ENCODE measurements around the gene SYTL1.
A peak's percentile ranks its signal among the peaks of the same experiment; 100 is the strongest.

Gene SYTL1

DNA sequence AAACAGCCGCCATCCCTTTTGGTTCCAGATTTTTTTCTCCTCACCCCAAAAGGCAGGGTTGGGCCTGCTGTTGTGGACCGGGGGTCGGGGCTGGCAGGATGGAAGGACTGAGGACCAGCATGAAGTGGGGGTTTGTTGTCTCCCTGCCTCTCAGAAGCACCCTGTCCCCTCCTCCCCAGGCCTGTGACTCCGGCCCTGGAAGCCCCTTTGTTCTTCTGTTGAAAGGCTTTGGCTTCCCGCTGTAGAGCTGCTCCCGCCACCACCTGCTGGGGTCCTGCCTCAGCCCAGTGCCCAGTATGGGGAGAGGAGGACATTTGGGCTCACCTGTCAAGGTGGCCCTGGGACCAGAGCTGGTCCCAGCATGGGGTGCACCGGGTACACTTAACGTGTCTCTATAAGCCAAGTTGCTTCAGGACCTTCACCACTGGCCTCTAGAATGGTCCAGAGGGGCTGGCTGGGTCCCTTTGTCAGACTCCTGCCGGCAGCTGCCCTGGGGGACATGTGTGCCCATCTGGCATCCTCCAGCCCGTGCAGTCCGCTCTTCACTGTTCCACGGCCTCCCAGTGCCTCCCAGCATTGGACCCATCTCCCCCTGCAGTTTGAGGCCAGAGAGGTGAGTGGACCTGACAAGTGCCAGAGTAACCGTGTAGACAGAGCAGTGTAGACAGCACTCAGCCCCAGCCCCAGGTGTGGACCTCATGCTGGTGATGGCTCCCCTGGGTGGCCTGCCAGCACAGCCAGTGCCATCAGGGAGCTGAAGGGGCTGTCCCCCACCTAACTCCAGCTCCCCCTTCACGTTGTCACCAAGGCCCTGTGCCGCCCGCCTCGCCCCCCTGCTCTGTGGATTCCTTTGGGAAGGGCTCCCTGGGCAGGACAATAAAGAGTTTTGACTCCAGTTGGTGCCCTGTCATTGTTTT lies 6.1 kb upstream of the SYTL1 start:
- Histone ChIP-seq H3K4me3 (ENCODE audit: insufficient read depth in 1 of 2, low read depth in 1 of 2, low read length in 2 of 2) (no peak overlapping the region), H4K8ac (ENCODE audit: low read length) (no peak overlapping the region), H2BK12ac (ENCODE audit: low read length in 2 of 2) (no peak overlapping the region), H2BK120ac (ENCODE audit: low read depth, low read length) (no peak overlapping the region), H3K27me3 (ENCODE audit: control insufficient read depth in 1 of 2, insufficient read depth in 1 of 2, low read length in 2 of 2) (no peaks in the 10 kb centered on the region), H3K27ac (ENCODE audit: low read length, poor library complexity, severe bottlenecking) (no peak overlapping the region), H3K79me1 (replicated peaks; ENCODE audit: low read length, poor library complexity, severe bottlenecking) (peaks cover 19% of the 10 kb centered on the region), H3K14ac (ENCODE audit: low read length in 2 of 2) (no peak overlapping the region), H2BK15ac (ENCODE audit: low read depth, poor library complexity, severe bottlenecking) (peak overlapping the region; percentile 21), H3K4me1 (ENCODE audit: control insufficient read depth, insufficient read depth, low read depth, low read length) (peaks cover 15% of the 10 kb centered on the region), H3K23ac (ENCODE audit: low read length in 2 of 2) (no peak overlapping the region), H2AFZ (ENCODE audit: low read depth, low read length) (no peak overlapping the region), H3K9me3 (ENCODE audit: control insufficient read depth, low read length) (no peaks in the 10 kb centered on the region), H3K18ac (ENCODE audit: low read depth in 1 of 2, low read length in 2 of 2) (no peak overlapping the region), H3K36me3 (ENCODE audit: control insufficient read depth in 1 of 2, insufficient read depth in 2 of 2, low read depth in 1 of 2, low read length in 2 of 2) (peaks cover 60 to 67% of the 10 kb centered on the region in 2 experiments), H3K4me2 (ENCODE audit: low read length, poor library complexity, severe bottlenecking) (no peak overlapping the region), H2AK5ac (ENCODE audit: low read length, severe bottlenecking) (no peak overlapping the region), H3K9ac (ENCODE audit: low read length) (no peak overlapping the region), H2BK5ac (ENCODE audit: low read depth, low read length, poor library complexity, severe bottlenecking) (no peak overlapping the region), H4K91ac (ENCODE audit: low read length) (no peak overlapping the region), H3K4ac (ENCODE audit: low read depth in 1 of 2, low read length in 2 of 2) (no peak overlapping the region)
- DNase-seq: no peak
- 92% methylated on average over 15 of the region's 17 CpGs for WGBS

DNA sequence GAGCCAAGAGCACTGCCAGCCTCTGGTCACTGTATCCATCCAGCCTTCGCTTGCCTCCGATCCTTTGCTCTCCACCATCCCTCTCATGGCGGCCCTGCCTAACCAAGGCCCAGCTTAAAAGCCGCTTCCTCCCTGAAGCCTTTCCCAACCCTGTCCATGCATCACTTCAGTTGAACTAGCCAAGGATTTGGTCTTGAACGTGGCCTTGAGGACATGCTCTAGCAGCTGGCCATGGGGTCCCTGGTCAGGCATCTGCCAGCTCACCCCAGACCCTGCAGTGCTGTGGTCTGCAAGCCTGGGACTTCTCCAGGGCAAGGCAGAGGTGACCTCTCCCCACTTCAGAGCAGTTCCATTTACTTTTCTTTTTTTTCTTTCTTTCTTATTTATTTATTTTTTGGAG lies 5.1 kb upstream of the SYTL1 start:
- DNase-seq: no peak
- Histone ChIP-seq H2BK12ac (ENCODE audit: low read length in 2 of 2) (no peak overlapping the region), H2BK5ac (ENCODE audit: low read depth, low read length, poor library complexity, severe bottlenecking) (no peak overlapping the region), H3K27ac (ENCODE audit: low read length, poor library complexity, severe bottlenecking) (no peak overlapping the region), H2AFZ (ENCODE audit: low read depth, low read length) (no peak overlapping the region), H3K23ac (ENCODE audit: low read length in 2 of 2) (no peak overlapping the region), H2BK120ac (ENCODE audit: low read depth, low read length) (no peak overlapping the region), H3K36me3 (ENCODE audit: control insufficient read depth in 1 of 2, insufficient read depth in 2 of 2, low read depth in 1 of 2, low read length in 2 of 2) (peaks cover 50 to 58% of the 10 kb centered on the region in 2 experiments), H3K9ac (ENCODE audit: low read length) (no peak overlapping the region), H4K91ac (ENCODE audit: low read length) (no peak overlapping the region), H3K79me1 (replicated peaks; ENCODE audit: low read length, poor library complexity, severe bottlenecking) (peaks cover 11% of the 10 kb centered on the region), H3K4me1 (ENCODE audit: control insufficient read depth, insufficient read depth, low read depth, low read length) (peaks cover 17% of the 10 kb centered on the region), H4K8ac (ENCODE audit: low read length) (no peak overlapping the region), H3K4me3 (ENCODE audit: insufficient read depth in 1 of 2, low read depth in 1 of 2, low read length in 2 of 2) (no peak overlapping the region), H3K14ac (ENCODE audit: low read length in 2 of 2) (no peak overlapping the region), H3K4me2 (ENCODE audit: low read length, poor library complexity, severe bottlenecking) (no peak overlapping the region), H3K27me3 (ENCODE audit: control insufficient read depth in 1 of 2, insufficient read depth in 1 of 2, low read length in 2 of 2) (no peaks in the 10 kb centered on the region), H2AK5ac (ENCODE audit: low read length, severe bottlenecking) (no peak overlapping the region), H3K4ac (ENCODE audit: low read depth in 1 of 2, low read length in 2 of 2) (no peak overlapping the region), H2BK15ac (ENCODE audit: low read depth, poor library complexity, severe bottlenecking) (no peak overlapping the region), H3K18ac (ENCODE audit: low read depth in 1 of 2, low read length in 2 of 2) (no peak overlapping the region), H3K9me3 (ENCODE audit: control insufficient read depth, low read length) (no peaks in the 10 kb centered on the region)
- WGBS: over 99% methylated on average over 5 of the region's 5 CpGs

DNA sequence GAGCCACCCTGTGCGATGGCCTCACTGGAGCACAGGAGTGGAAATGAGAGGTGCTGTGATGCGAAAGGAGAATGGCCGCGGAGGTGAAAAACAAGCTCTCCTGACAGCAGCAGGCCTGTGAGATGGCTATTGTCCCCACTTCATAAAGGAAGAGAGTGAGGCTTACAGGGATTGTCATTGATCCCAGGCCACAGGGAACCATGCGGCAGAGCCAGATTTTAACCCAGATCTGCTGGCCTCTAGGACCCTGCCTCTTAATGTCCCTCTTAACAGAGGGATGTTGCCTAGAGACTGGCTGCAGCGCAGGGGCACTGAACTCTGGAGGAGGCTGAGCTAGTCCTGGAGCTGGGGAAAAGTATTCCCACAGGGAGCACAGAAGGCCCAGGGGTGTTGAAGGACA lies 3.1 kb upstream of the SYTL1 start:
- no peak overlapping the region for H3K14ac ChIP-seq (ENCODE audit: low read length in 2 of 2)
- H2BK120ac ChIP-seq (ENCODE audit: low read depth, low read length): no peak overlapping the region
- peak overlapping the region; percentile 28 for H2AK5ac ChIP-seq (ENCODE audit: low read length, severe bottlenecking)
- H2BK12ac ChIP-seq (ENCODE audit: low read length in 2 of 2): no peak overlapping the region
- H2AFZ ChIP-seq (ENCODE audit: low read depth, low read length): no peak overlapping the region
- no peak overlapping the region for H3K4me3 ChIP-seq (ENCODE audit: insufficient read depth in 1 of 2, low read depth in 1 of 2, low read length in 2 of 2)
- H3K27me3 ChIP-seq (ENCODE audit: control insufficient read depth in 1 of 2, insufficient read depth in 1 of 2, low read length in 2 of 2): no peaks in the 10 kb centered on the region
- no peak overlapping the region for H3K4me2 ChIP-seq (ENCODE audit: low read length, poor library complexity, severe bottlenecking)
- DNase-seq: no peak
- H3K27ac ChIP-seq (ENCODE audit: low read length, poor library complexity, severe bottlenecking): no peak overlapping the region
- no peak overlapping the region for H2BK5ac ChIP-seq (ENCODE audit: low read depth, low read length, poor library complexity, severe bottlenecking)
- peak overlapping the region; percentile 31 for H4K8ac ChIP-seq (ENCODE audit: low read length)
- H3K79me1 ChIP-seq (replicated peaks; ENCODE audit: low read length, poor library complexity, severe bottlenecking): peaks cover 2% of the 10 kb centered on the region
- H2BK15ac ChIP-seq (ENCODE audit: low read depth, poor library complexity, severe bottlenecking): no peak overlapping the region
- peaks cover 33% of the 10 kb centered on the region for H3K4me1 ChIP-seq (ENCODE audit: control insufficient read depth, insufficient read depth, low read depth, low read length)
- no peaks in the 10 kb centered on the region for H3K9me3 ChIP-seq (ENCODE audit: control insufficient read depth, low read length)
- 95% methylated on average over 6 of the region's 6 CpGs for WGBS
- no peak overlapping the region for H3K4ac ChIP-seq (ENCODE audit: low read depth in 1 of 2, low read length in 2 of 2)
- H3K36me3 ChIP-seq (ENCODE audit: control insufficient read depth in 1 of 2, insufficient read depth in 2 of 2, low read depth in 1 of 2, low read length in 2 of 2): peaks cover 32 to 43% of the 10 kb centered on the region in 2 experiments
- H3K9ac ChIP-seq (ENCODE audit: low read length): no peak overlapping the region
- no peak overlapping the region for H4K91ac ChIP-seq (ENCODE audit: low read length)
- no peak overlapping the region for H3K23ac ChIP-seq (ENCODE audit: low read length in 2 of 2)
- H3K18ac ChIP-seq (ENCODE audit: low read depth in 1 of 2, low read length in 2 of 2): no peak overlapping the region

DNA sequence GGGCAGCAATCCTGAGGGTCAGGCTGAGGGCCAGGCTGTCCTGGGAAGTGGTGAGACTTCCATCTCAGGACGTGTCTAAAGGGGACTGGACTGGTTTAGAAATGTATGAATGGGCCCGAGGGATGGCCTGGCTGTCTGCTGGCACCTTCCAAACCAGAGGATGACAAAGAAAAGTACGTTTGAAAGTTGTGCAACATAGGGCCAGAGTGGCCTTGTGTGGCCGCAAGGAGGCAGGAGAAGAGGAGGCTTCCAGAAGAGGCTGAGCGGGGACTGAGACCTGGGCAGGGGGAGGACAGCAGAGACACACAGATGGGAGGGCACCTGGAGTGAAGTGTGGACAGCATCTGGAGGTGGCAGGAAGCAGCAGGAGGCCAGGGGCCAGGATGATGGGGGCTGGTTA lies 2.6 kb upstream of the SYTL1 start:
- Histone ChIP-seq H2BK120ac (ENCODE audit: low read depth, low read length) (no peak overlapping the region), H3K4ac (ENCODE audit: low read depth in 1 of 2, low read length in 2 of 2) (no peak overlapping the region), H4K91ac (ENCODE audit: low read length) (no peak overlapping the region), H2BK5ac (ENCODE audit: low read depth, low read length, poor library complexity, severe bottlenecking) (no peak overlapping the region), H3K4me1 (ENCODE audit: control insufficient read depth, insufficient read depth, low read depth, low read length) (peaks cover 33% of the 10 kb centered on the region), H2AFZ (ENCODE audit: low read depth, low read length) (no peak overlapping the region), H3K27ac (ENCODE audit: low read length, poor library complexity, severe bottlenecking) (no peak overlapping the region), H3K18ac (ENCODE audit: low read depth in 1 of 2, low read length in 2 of 2) (no peak overlapping the region), H3K4me3 (ENCODE audit: insufficient read depth in 1 of 2, low read depth in 1 of 2, low read length in 2 of 2) (no peak overlapping the region), H3K9me3 (ENCODE audit: control insufficient read depth, low read length) (no peaks in the 10 kb centered on the region), H3K79me1 (replicated peaks; ENCODE audit: low read length, poor library complexity, severe bottlenecking) (peaks cover 2% of the 10 kb centered on the region), H2BK15ac (ENCODE audit: low read depth, poor library complexity, severe bottlenecking) (no peak overlapping the region), H2AK5ac (ENCODE audit: low read length, severe bottlenecking) (peak overlapping the region; percentile 10), H3K23ac (ENCODE audit: low read length in 2 of 2) (no peak overlapping the region), H3K36me3 (ENCODE audit: control insufficient read depth in 1 of 2, insufficient read depth in 2 of 2, low read depth in 1 of 2, low read length in 2 of 2) (peaks cover 27 to 38% of the 10 kb centered on the region in 2 experiments), H3K9ac (ENCODE audit: low read length) (no peak overlapping the region), H3K27me3 (ENCODE audit: control insufficient read depth in 1 of 2, insufficient read depth in 1 of 2, low read length in 2 of 2) (no peaks in the 10 kb centered on the region), H3K4me2 (ENCODE audit: low read length, poor library complexity, severe bottlenecking) (no peak overlapping the region), H4K8ac (ENCODE audit: low read length) (no peak overlapping the region), H3K14ac (ENCODE audit: low read length in 2 of 2) (no peak overlapping the region), H2BK12ac (ENCODE audit: low read length in 2 of 2) (no peak overlapping the region)
- DNase-seq: no peak
- 72% methylated on average over 5 of the region's 5 CpGs for WGBS
